OCI-LY3 (cell line): ENCODE data around the gene SLC25A31.

Source experiments
- CTCF ChIP-seq: fragments of 200-600, 300-600 bp; sonication (generic); IDR thresholded peaks from 2 replicates; pipeline ENCODE4 v1.5.1; 2014; ENCODE audit warnings: antibody characterized with exemption, low read length, low read depth
- EZH2phosphoT487 ChIP-seq: fragments of 200-600 bp; shearing (Covaris generic); IDR thresholded peaks from 2 replicates; pipeline ENCODE4 v1.6.1; 2018; ENCODE audit warnings: antibody characterized with exemption, mixed run types, low read depth

- no peak for TF ChIP-seq CTCF
- TF ChIP-seq EZH2phosphoT487, result no peak
These were observed 54.0 kb downstream of the SLC25A31 start for GRCh38 chr4:127783955-127784770.
